GM18870 (cell line): ENCODE measurements around the gene GABARAPL2.
A peak's percentile ranks its signal among the peaks of the same experiment; 100 is the strongest.

Experiments used
- ATAC-seq: cut with Tn5 transposase; IDR thresholded peaks from one replicate; pipeline ENCODE4 v1.9.1; 2021; ENCODE audit warnings: moderate library complexity; ENCODE audit not compliant: unreplicated experiment

The GABARAPL2 gene

DNA sequence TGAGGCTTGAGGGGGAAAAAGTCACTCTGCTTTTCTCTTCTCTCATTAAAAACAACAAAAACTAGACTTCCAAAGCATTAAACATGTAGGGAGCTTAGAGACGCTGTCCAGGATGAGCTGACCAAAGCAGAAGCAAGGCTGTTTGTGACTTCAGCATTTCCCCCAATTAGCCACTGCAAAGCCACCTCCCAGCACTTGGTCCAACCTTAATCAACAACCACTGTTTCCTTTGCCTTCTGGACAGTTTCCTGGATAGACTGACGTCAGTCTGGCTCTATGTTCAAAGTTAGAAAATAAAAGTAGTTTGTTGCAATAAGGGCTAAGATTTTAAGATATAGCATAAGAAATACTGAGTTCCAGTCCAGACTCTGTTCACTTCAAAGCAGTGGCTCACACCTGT is 13.2 kb upstream of the GABARAPL2 start:
- ATAC-seq: no peak

DNA sequence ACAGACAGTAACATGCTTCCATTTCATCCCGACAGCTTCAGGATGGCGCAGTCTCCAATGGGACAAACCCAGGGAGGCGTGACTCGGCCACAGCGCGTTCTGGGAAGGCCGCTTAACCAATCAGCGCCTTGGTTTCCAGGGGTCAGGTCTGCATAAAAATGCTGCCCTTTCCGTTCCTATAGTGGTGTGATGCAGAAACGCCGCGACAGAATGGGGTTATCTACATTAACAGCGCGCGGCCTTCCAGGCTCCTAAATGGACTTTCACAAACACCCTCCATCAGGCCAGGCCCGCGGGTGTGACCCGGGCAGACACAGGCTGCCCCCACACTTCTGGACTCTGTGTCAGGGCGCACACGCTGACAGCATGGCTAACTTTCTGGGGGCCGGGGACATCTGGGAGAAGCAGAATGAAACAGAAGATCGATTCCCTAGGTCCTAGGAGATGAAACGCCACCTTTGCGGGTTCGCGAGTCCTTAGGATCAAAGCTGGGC is 10.9 kb upstream of the GABARAPL2 start:
- no peak for ATAC-seq

DNA sequence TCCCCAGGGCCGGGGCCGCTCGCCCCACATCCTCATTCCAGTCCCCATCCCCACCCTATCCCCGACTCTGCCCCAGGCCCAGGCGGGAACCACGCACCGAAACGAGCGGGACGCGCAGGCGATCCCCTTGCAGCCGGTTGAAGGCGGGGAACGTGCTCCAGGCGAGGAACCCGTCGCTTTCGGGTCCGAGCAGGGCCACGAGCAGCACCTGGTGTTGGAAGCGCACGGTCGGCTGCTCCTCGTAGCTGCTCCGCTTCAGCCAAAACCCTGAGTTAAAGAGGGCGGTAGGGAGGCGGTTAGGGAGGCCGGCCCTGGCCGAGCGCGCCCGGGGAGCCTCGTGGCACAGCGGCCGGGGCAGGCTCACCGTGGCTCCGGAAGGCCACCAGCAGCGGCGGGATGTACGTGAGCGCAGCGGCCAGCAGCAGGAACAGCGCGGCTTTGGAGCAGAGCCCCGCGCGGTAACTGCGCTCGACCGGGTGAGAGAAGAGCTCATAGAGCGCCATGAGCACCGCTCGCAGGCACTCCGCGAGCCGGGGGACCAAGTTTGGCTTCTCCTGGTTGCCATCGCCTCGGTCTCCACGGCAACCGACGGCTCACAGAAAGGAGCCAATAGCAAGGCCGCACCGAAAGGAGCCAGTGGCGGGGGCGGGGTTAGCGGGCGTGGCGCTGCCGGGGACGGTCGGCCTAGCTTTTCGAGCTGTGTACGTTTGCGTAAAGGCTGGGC is 10.3 kb upstream of the GABARAPL2 start, which contains the start of gene TMEM231:
Gene TMEM231, minus strand, starts transcription at position 546 of the 724 bp plus-strand sequence. Its CDS starts 43 bp downstream, at position 503.
- peak; percentile 95 for ATAC-seq

DNA sequence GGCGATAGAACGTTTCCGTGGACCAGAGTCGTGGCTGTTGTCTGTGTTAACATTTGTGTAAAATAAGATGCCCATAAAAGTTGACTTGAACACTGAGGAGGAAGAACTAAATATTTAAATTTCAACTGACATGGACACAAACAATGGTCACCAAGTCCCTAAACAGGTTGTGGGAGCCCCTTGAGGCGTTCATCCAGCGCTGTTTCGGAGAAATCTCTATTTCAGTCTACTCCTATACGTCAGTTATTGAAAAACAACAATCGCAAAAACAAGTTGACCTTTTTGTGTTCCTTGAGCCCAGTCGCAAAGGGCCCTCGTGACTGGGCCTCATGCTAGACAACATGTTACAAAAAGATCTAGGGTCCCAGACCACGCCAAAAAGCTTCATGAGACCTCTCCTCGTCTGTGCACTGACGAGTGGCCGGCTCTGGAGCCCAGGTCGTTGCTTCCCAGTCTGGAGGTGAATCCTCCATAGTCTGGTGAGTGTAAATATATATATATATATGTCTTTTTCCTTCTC is 9.7 kb upstream of the GABARAPL2 start:
- ATAC-seq: no peak

GRCh38 chr16:75558846-75559401 is 7.3 kb upstream of the GABARAPL2 start:
- ATAC-seq: no peak

- ATAC-seq: no peak
These were observed 6.4 kb upstream of the GABARAPL2 start for GRCh38 chr16:75559564-75560372.

- no peak for ATAC-seq
These were observed 539 bp upstream of the GABARAPL2 start for GRCh38 chr16:75565640-75566039.

- no peak for ATAC-seq
These were observed 628 bp downstream of the GABARAPL2 start for GRCh38 chr16:75566758-75567255.

GRCh38 chr16:75567911-75568310 is 1.7 kb downstream of the GABARAPL2 start:
- ATAC-seq: no peak

GRCh38 chr16:75570396-75571065 is 4.4 kb downstream of the GABARAPL2 start:
- ATAC-seq: no peak

DNA sequence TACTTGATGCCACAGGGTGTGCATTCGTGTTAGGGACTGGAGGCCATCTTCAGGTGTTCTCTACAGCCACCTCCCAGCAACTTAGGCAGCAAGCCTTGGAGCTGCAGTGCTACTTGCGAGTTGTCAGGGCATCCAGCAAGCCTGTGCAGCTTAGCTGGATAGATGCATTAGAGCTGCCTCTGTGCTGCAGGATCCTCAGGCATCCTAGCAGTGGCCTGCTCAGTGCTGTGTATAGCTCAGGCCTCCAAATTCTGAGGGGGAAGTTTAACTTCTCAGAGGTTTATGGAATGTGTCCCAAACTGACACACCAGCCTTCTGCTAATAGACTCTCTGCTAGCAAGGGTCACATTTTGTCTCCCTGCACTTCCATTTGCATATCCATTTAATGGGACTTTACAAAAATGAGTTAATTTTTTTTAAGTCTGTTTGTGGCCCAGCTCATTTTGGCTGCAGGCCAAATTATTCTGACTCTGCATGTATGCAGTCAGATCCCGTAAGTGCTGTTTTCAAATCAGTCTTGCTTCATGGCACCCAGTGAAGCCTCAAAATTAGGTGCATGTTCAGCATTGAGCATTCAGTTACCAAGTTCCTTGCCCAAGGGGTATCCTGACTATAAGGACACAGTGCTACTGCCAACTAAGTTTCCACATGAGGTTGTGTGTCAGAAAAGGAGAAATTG is 6.8 kb downstream of the GABARAPL2 start:
- no peak for ATAC-seq

GRCh38 chr16:75573955-75574354 is 7.8 kb downstream of the GABARAPL2 start:
- no peak for ATAC-seq

DNA sequence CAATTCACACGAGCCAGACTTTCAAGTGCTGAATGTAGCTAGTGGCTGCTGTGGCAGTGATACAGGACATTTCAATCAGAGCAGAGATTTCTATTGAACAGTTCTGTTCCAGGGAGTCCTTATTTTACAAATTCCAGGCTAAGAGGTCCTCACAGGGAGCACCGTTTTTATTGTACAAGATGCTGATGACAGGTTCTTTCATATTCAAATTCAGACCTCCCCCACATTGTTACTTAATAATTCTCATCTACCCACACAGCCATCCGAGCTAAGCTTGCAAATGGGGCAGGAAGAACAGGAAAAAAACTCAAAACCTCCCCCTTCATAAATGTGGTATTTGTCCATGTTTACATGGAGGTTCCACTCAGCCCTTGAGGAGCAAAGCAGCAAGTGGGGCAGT is 9.8 kb downstream of the GABARAPL2 start:
- no peak for ATAC-seq

GRCh38 chr16:75576384-75576811 is 10.2 kb downstream of the GABARAPL2 start:
- peak; percentile 41 for ATAC-seq

GRCh38 chr16:75578212-75578611 is 12.0 kb downstream of the GABARAPL2 start:
- ATAC-seq: no peak

- ATAC-seq: no peak
These were observed 12.5 kb downstream of the GABARAPL2 start for GRCh38 chr16:75578725-75579124.

GRCh38 chr16:75579281-75579834 is 13.2 kb downstream of the GABARAPL2 start:
- ATAC-seq: no peak

- no peak for ATAC-seq
These were observed 17.9 kb downstream of the GABARAPL2 start for GRCh38 chr16:75584108-75584507.

DNA sequence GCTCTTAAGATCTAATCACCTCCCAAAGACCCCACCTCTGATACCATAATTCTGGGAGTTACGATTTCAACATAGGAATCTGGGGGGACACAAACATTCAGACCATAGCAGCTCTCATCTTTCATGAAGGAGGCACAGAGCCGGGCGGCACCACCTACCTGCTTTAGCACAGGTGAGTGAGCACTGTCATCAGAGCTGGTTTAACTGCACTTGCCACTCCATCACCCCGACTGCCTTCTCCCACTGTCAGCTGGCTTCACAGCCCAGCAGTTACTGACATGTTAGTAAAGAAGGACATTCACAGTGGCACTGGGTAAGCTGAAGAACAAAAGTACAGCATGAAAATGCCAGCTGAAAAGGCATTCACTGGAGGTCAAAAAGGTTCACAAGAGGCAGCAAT is 22.5 kb downstream of the GABARAPL2 start:
- no peak for ATAC-seq

DNA sequence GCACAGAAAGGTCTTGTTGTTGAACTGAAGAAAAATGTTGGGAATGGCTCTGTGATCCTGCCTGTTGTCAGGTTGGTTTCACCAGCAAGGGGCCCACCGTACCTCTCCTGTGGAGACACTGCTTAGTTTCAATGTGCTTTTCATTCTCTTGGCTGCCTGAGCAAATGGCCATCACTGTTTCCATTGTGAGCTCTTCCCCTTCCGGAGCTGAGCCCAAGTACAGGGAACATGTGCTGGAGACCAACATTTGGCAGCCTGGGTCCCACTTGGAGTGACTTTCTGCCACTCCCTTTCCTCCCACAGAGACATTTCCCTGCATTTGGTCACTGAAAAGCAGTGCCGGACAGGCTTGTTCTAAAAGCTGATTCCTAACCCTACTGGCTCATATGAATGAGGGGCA is 23.1 kb downstream of the GABARAPL2 start:
- no peak for ATAC-seq
